ENCODE results near the gene PTRHD1.

PTRHD1 gene

GRCh38 chr2:24824071-24824588 is 30.9 kb upstream of the PTRHD1 start:
- TF ChIP-seq CTCF (IDR thresholded peaks at IDR 0.05; ENCODE audit: low read length, missing control alignments), result no peak
- no peak for DNase-seq (ENCODE audit: low read depth)
- no peak overlapping the region for H3K4me3 ChIP-seq (replicated peaks; ENCODE audit: low read depth, low read length)

GRCh38 chr2:24822049-24822706 is 29.0 kb upstream of the PTRHD1 start:
- no peak for TF ChIP-seq CTCF (IDR thresholded peaks at IDR 0.05; ENCODE audit: low read length, missing control alignments)
- H3K4me3 ChIP-seq (replicated peaks; ENCODE audit: low read depth, low read length), result no peak overlapping the region
- DNase-seq (ENCODE audit: low read depth), result no peak

GRCh38 chr2:24821433-24821891 is 28.3 kb upstream of the PTRHD1 start:
- no peak overlapping the region for H3K4me3 ChIP-seq (replicated peaks; ENCODE audit: low read depth, low read length)
- no peak for TF ChIP-seq CTCF (IDR thresholded peaks at IDR 0.05; ENCODE audit: low read length, missing control alignments)
- DNase-seq (ENCODE audit: low read depth), result no peak

GRCh38 chr2:24820598-24821432 is 27.6 kb upstream of the PTRHD1 start:
- no peak for DNase-seq (ENCODE audit: low read depth)
- TF ChIP-seq CTCF (IDR thresholded peaks at IDR 0.05; ENCODE audit: low read length, missing control alignments), result no peak
- no peak overlapping the region for H3K4me3 ChIP-seq (replicated peaks; ENCODE audit: low read depth, low read length)

GRCh38 chr2:24820175-24820513 is 27.0 kb upstream of the PTRHD1 start:
- TF ChIP-seq CTCF (IDR thresholded peaks at IDR 0.05; ENCODE audit: low read length, missing control alignments), result no peak
- no peak for DNase-seq (ENCODE audit: low read depth)
- H3K4me3 ChIP-seq (replicated peaks; ENCODE audit: low read depth, low read length), result no peak overlapping the region

- no peak for DNase-seq (ENCODE audit: low read depth)
- TF ChIP-seq CTCF (IDR thresholded peaks at IDR 0.05; ENCODE audit: low read length, missing control alignments), result no peak
Observed at GRCh38 chr2:24819442-24820174, 26.4 kb upstream of the PTRHD1 start.

More at GRCh38 chr2:24819442-24820174, 26.4 kb upstream of the PTRHD1 start:
- no peak overlapping the region for H3K4me3 ChIP-seq (replicated peaks; ENCODE audit: low read depth, low read length)
